Activated CD8-positive, alpha-beta T cell treated with anti-CD3 and anti-CD28 coated beads for 36 hours (primary cell): ENCODE measurements around the gene CCDC43. TPM values are rescaled to one million over a fixed set of nuclear protein-coding genes. Genes with fewer than 3 reads are reported as not detected.
"Not testable (repeated sequence)": the region's sequence is repeated elsewhere in the genome, so short reads cannot be mapped to it uniquely, and the experiment has no call there.

Experiments used
- ATAC-seq: fragments of 200-7000 bp; cut with Tn5 transposase; one replicate; pipeline ENCODE4 v1.10.0; 2021; ENCODE audit warnings: mild to moderate bottlenecking, moderate library complexity
- CTCF ChIA-PET: fragments of 350-600 bp; sonication (Branson Sonifier 250); formaldehyde crosslinking; loops from one replicate; lab custom pipeline; 2021; ENCODE audit warnings: antibody characterized with exemption; lab: Charles Lee
- POLR2A ChIA-PET: fragments of 350-600 bp; sonication (Branson Sonifier 250); formaldehyde crosslinking; loops from one replicate; lab custom pipeline; 2021; ENCODE audit warnings: antibody characterized with exemption; lab: Charles Lee
- DNase-seq: peaks from one replicate; pipeline ENCODE4 v3.0.0-alpha.2; 2020
- H3K27ac Mint-ChIP-seq: one replicate; pipeline ENCODE4 v1.8.0; 2021; ENCODE audit warnings: mild to moderate bottlenecking, mixed read lengths
- H3K27me3 Mint-ChIP-seq: one replicate; pipeline ENCODE4 v1.8.0; 2021; ENCODE audit warnings: mixed read lengths
- H3K36me3 Mint-ChIP-seq: one replicate; pipeline ENCODE4 v1.8.0; 2021; ENCODE audit warnings: low read depth, mixed read lengths
- H3K4me1 Mint-ChIP-seq: one replicate; pipeline ENCODE4 v1.8.0; 2021; ENCODE audit warnings: low read depth, mixed read lengths
- H3K4me3 Mint-ChIP-seq: one replicate; pipeline ENCODE4 v1.8.0; 2021; ENCODE audit warnings: mild to moderate bottlenecking, moderate library complexity, mixed read lengths
- H3K9me3 Mint-ChIP-seq: one replicate; pipeline ENCODE4 v1.8.0; 2021; ENCODE audit warnings: mixed read lengths
- CTCF ChIP-seq: fragments of 200-600 bp; IDR thresholded peaks from one replicate; pipeline ENCODE4 v1.8.0; 2022; ENCODE audit warnings: antibody characterized with exemption, mild to moderate bottlenecking
- intact Hi-C: fragments of 100-400 bp; cut with micrococcal nuclease; formaldehyde crosslinking; loops from one replicate; pipeline ENCODE4 v1.10.0; 2022
- total RNA-seq, 2 experiments: library from RNA; stranded (reverse); gene quantifications; one replicate each; pipeline ENCODE4 v1.2.3, GENCODE V29; 2021

CCDC43 gene
- total RNA-seq, 2 experiments from 2014 or later: 29.6 to 34.5 TPM

GRCh38 chr17:44637066-44637465 lies 52.5 kb downstream of the CCDC43 start:
- ATAC-seq: no peak
- ChIA-PET POLR2A (no interaction called here), CTCF (interaction anchor here (0.7 to 1.9 kb wide), 8 partner anchors 13 to 115 kb away, joined by 3 to 10 read pairs (median 3); partner anchors contain the start of gene MEIOC)
- H3K36me3 Mint-ChIP-seq: no peaks in the 10 kb centered on the region
- H3K9me3 Mint-ChIP-seq: no peaks in the 10 kb centered on the region
- no peak for TF ChIP-seq CTCF
- no peaks in the 10 kb centered on the region for H3K4me1 Mint-ChIP-seq
- no peak overlapping the region for H3K4me3 Mint-ChIP-seq
- H3K27me3 Mint-ChIP-seq: peaks cover 5% of the 10 kb centered on the region
- no peak overlapping the region for H3K27ac Mint-ChIP-seq
- intact Hi-C loops: loop anchor here (5.0 kb wide), 1 partner anchor 105 kb away; no protein-coding TSS in a partner anchor
- DNase-seq: no peak

GRCh38 chr17:44636562-44636961 lies 53.0 kb downstream of the CCDC43 start:
- no peak for TF ChIP-seq CTCF
- Mint-ChIP-seq H3K27ac (no peak overlapping the region), H3K27me3 (peaks cover 5% of the 10 kb centered on the region), H3K4me1 (no peaks in the 10 kb centered on the region), H3K36me3 (no peaks in the 10 kb centered on the region), H3K9me3 (no peaks in the 10 kb centered on the region), H3K4me3 (no peak overlapping the region)
- CTCF ChIA-PET: interaction anchor here (0.9 to 1.9 kb wide), 6 partner anchors 12 to 114 kb away, joined by 3 to 9 read pairs (median 3); partner anchors contain the start of gene MEIOC
- DNase-seq: no peak
- intact Hi-C loops: loop anchor here (5.0 kb wide), 1 partner anchor 104 kb away; no protein-coding TSS in a partner anchor
- POLR2A ChIA-PET: no interaction called here
- no peak for ATAC-seq

GRCh38 chr17:44634401-44634800 lies 55.2 kb downstream of the CCDC43 start:
- DNase-seq, H3K4me3 Mint-ChIP-seq, H3K36me3 Mint-ChIP-seq, H3K9me3 Mint-ChIP-seq, H3K27ac Mint-ChIP-seq, intact Hi-C loops, H3K27me3 Mint-ChIP-seq, ATAC-seq, H3K4me1 Mint-ChIP-seq: not testable (repeated sequence)
- POLR2A ChIA-PET: interaction anchor here (0.7 kb wide), 1 partner anchor 194 kb away, joined by 3 read pairs; no protein-coding TSS in a partner anchor
- CTCF ChIA-PET: interaction anchor here (1.4 to 4.7 kb wide), 2 partner anchors 11 to 101 kb away, joined by 3 to 16 read pairs; no protein-coding TSS in a partner anchor

GRCh38 chr17:44633998-44634397 lies 55.6 kb downstream of the CCDC43 start:
- no peak overlapping the region for H3K4me3 Mint-ChIP-seq
- no peaks in the 10 kb centered on the region for H3K36me3 Mint-ChIP-seq
- DNase-seq: no peak
- ChIA-PET CTCF (interaction anchor here (4.7 kb wide), 1 partner anchor 101 kb away, joined by 16 read pairs; no protein-coding TSS in a partner anchor), POLR2A (interaction anchor here (0.7 kb wide), 1 partner anchor 195 kb away, joined by 3 read pairs; no protein-coding TSS in a partner anchor)
- peaks cover 7% of the 10 kb centered on the region for H3K27me3 Mint-ChIP-seq
- intact Hi-C loops: no loop called here
- H3K9me3 Mint-ChIP-seq: no peaks in the 10 kb centered on the region
- TF ChIP-seq CTCF: no peak
- no peak overlapping the region for H3K27ac Mint-ChIP-seq
- ATAC-seq: no peak
- no peaks in the 10 kb centered on the region for H3K4me1 Mint-ChIP-seq

GRCh38 chr17:44630703-44631102 lies 58.9 kb downstream of the CCDC43 start:
- Mint-ChIP-seq H3K4me1 (no peaks in the 10 kb centered on the region), H3K9me3 (no peaks in the 10 kb centered on the region), H3K27ac (no peak overlapping the region), H3K4me3 (no peak overlapping the region), H3K27me3 (peaks cover 11% of the 10 kb centered on the region), H3K36me3 (no peaks in the 10 kb centered on the region)
- ChIA-PET CTCF (interaction anchor here (4.7 kb wide), 1 partner anchor 98 kb away, joined by 16 read pairs; no protein-coding TSS in a partner anchor), POLR2A (no interaction called here)
- intact Hi-C loops: no loop called here
- no peak for ATAC-seq
- TF ChIP-seq CTCF: no peak
- no peak for DNase-seq
